ENCODE data around the gene COL23A1.

DNA sequence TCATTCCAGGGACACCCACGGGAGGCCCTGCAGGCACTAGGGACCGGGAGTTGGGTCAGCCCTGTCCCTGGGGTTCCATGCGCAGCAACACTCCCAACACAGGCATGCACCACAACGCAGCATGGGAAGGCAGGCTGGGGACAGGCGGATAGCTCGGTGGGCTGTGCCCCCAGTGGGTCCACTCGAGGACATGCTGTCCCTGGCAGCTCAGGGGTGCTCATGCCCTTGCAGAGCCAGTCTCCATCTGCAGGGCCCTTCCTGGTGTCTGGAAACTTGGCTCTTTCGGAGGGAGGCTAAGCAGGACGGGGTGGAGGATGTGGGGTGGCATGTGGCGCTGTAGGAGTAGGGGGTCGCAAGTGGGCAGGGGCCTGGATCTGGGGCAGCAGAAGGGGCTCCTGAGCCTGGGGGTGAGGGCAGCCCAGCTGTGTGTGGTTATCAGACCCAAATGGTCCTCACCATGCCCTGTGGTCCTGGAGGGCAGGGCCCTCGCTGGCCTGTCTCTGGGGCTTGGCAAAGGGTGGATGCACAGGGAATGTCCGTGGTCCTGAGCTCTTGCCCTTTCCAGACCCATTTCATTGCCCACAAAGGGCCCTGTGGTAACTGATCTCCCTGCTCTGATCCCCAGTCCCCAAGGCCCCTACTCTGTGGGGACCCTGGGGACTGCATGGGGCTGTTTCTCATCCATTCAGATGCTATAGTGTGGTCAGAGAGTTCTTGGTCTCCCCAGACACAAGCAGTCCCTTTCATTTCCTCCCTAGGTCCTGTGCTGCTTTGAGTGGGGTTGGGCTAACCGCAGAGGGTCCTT, 267.3 kb downstream of the COL23A1 start:
- TF ChIP-seq TEAD4 (IDR thresholded peaks at IDR 0.05; ENCODE audit: low read depth, low read length) (no peak), EZH2 (IDR thresholded peaks at IDR 0.05; ENCODE audit: low read depth, low read length, severe bottlenecking) (no peak), RBBP5 (IDR thresholded peaks at IDR 0.05; ENCODE audit: borderline replicate concordance, low read depth, low read length) (no peak), POLR2AphosphoS5 (IDR thresholded peaks at IDR 0.05; ENCODE audit: low read depth, low read length) (no peak), EGR1 (IDR thresholded peaks at IDR 0.05; ENCODE audit: borderline replicate concordance, low read depth, low read length) (no peak), POLR2A (IDR thresholded peaks at IDR 0.05; ENCODE audit: control extremely low read depth in 1 of 2, low read depth in 2 of 2, low read length in 2 of 2) (no peak), CEBPB (IDR thresholded peaks at IDR 0.05; ENCODE audit: low read depth, low read length) (no peak), BRCA1 (IDR thresholded peaks at IDR 0.05; ENCODE audit: low read depth, low read length) (no peak)
- TF ChIP-seq, protein P1, sequence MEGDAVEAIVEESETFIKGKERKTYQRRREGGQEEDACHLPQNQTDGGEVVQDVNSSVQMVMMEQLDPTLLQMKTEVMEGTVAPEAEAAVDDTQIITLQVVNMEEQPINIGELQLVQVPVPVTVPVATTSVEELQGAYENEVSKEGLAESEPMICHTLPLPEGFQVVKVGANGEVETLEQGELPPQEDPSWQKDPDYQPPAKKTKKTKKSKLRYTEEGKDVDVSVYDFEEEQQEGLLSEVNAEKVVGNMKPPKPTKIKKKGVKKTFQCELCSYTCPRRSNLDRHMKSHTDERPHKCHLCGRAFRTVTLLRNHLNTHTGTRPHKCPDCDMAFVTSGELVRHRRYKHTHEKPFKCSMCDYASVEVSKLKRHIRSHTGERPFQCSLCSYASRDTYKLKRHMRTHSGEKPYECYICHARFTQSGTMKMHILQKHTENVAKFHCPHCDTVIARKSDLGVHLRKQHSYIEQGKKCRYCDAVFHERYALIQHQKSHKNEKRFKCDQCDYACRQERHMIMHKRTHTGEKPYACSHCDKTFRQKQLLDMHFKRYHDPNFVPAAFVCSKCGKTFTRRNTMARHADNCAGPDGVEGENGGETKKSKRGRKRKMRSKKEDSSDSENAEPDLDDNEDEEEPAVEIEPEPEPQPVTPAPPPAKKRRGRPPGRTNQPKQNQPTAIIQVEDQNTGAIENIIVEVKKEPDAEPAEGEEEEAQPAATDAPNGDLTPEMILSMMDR (IDR thresholded peaks at IDR 0.05; ENCODE audit: control extremely low read depth in 1 of 3, insufficient read depth in 1 of 3, low read depth in 1 of 3, low read length in 3 of 3), result no peak

Measured in H1 (cell line).